H9 (cell line): ENCODE results near the gene SLC16A11. TPM values are rescaled to one million over a fixed set of nuclear protein-coding genes. Genes with fewer than 3 reads are reported as not detected.

Experiments used
- DNase-seq: peaks from one replicate; pipeline ENCODE4 v3.0.0-alpha.2; 2017
- H2AFZ ChIP-seq: one replicate; pipeline ENCODE4 v1.6.1; 2013; ENCODE audit warnings: mild to moderate bottlenecking, low read length, control low read depth, moderate library complexity
- H2AK5ac ChIP-seq: 2 replicates; pipeline ENCODE4 v1.6.1; 2013; ENCODE audit warnings: low read length, control low read depth, mixed read lengths; ENCODE audit not compliant: insufficient read length
- H2BK120ac ChIP-seq: one replicate; pipeline ENCODE4 v1.6.1; 2013; ENCODE audit warnings: low read depth, mild to moderate bottlenecking, low read length, control low read depth, inconsistent platforms; ENCODE audit not compliant: poor library complexity, severe bottlenecking
- H2BK12ac ChIP-seq: 2 replicates; pipeline ENCODE4 v1.6.1; 2013; ENCODE audit warnings: low read length, control low read depth, mixed read lengths, low read depth; ENCODE audit not compliant: insufficient read length
- H2BK15ac ChIP-seq: 2 replicates; pipeline ENCODE4 v1.6.1; 2013; ENCODE audit warnings: low read depth, low read length, control low read depth
- H2BK20ac ChIP-seq: one replicate; pipeline ENCODE4 v1.6.1; 2013; ENCODE audit warnings: low read depth, mild to moderate bottlenecking, low read length, control low read depth, inconsistent platforms; ENCODE audit not compliant: poor library complexity, severe bottlenecking
- H2BK5ac ChIP-seq: 2 replicates; pipeline ENCODE4 v1.6.1; 2013; ENCODE audit warnings: low read length, control low read depth, mixed read lengths; ENCODE audit not compliant: insufficient read length
- H3K14ac ChIP-seq: 2 replicates; pipeline ENCODE4 v1.6.1; 2013; ENCODE audit warnings: low read length, control low read depth; ENCODE audit not compliant: insufficient read depth
- H3K18ac ChIP-seq: 2 replicates; pipeline ENCODE4 v1.6.1; 2013; ENCODE audit warnings: low read depth, mild to moderate bottlenecking, mixed read lengths, low read length, control low read depth; ENCODE audit not compliant: insufficient read length
- H3K23ac ChIP-seq: 2 replicates; pipeline ENCODE4 v1.6.1; 2013; ENCODE audit warnings: low read length, control low read depth, mixed read lengths, low read depth; ENCODE audit not compliant: insufficient read length
- H3K23me2 ChIP-seq: 2 replicates; pipeline ENCODE4 v1.6.1; 2013; ENCODE audit warnings: low read depth, mild to moderate bottlenecking, mixed read lengths, low read length, control low read depth; ENCODE audit not compliant: insufficient read length, poor library complexity, severe bottlenecking
- H3K27ac ChIP-seq: 2 replicates; pipeline ENCODE4 v1.5.1; 2013; ENCODE audit warnings: low read length, control low read depth, mixed read lengths, low read depth; ENCODE audit not compliant: insufficient read length
- H3K27me3 ChIP-seq: 2 replicates; pipeline ENCODE4 v1.6.1; 2013; ENCODE audit warnings: low read length, control low read depth, inconsistent platforms; ENCODE audit not compliant: insufficient read depth
- H3K4ac ChIP-seq: 2 replicates; pipeline ENCODE4 v1.6.1; 2013; ENCODE audit warnings: low read depth, mild to moderate bottlenecking, control low read depth, inconsistent platforms, low read length, moderate library complexity
- H3K4me1 ChIP-seq: 2 replicates; pipeline ENCODE4 v1.6.1; 2013; ENCODE audit warnings: low read length, control low read depth, inconsistent platforms; ENCODE audit not compliant: insufficient read depth
- H3K4me2 ChIP-seq: 2 replicates; pipeline ENCODE4 v1.6.1; 2013; ENCODE audit warnings: low read length, control low read depth, mixed read lengths; ENCODE audit not compliant: insufficient read length, insufficient read depth
- H3K56ac ChIP-seq: 2 replicates; pipeline ENCODE4 v1.6.1; 2013; ENCODE audit warnings: low read depth, mild to moderate bottlenecking, mixed read lengths, low read length, control low read depth; ENCODE audit not compliant: insufficient read length
- H3K79me1 ChIP-seq: 2 replicates; pipeline ENCODE4 v1.6.1; 2013; ENCODE audit warnings: low read depth, mild to moderate bottlenecking, moderate library complexity, low read length, control low read depth, inconsistent platforms; ENCODE audit not compliant: insufficient read depth, poor library complexity, severe bottlenecking
- H3K79me2 ChIP-seq: 2 replicates; pipeline ENCODE4 v1.6.1; 2013; ENCODE audit warnings: low read length, control low read depth, inconsistent platforms; ENCODE audit not compliant: insufficient read depth
- H3K9ac ChIP-seq: 2 replicates; pipeline ENCODE4 v1.6.1; 2013; ENCODE audit warnings: low read length, control low read depth, mixed read lengths; ENCODE audit not compliant: insufficient read length; ENCODE audit errors: extremely low read depth
- H3K9me3 ChIP-seq: one replicate; pipeline ENCODE4 v1.6.1; 2013; ENCODE audit warnings: low read depth, low read length, inconsistent platforms; ENCODE audit not compliant: control insufficient read depth
- H3T11ph ChIP-seq: one replicate; pipeline ENCODE4 v1.6.1; 2013; ENCODE audit warnings: mild to moderate bottlenecking, low read length, control low read depth, inconsistent platforms
- H4K20me1 ChIP-seq: one replicate; pipeline ENCODE4 v1.6.1; 2013; ENCODE audit not compliant: control insufficient read depth, insufficient read length, insufficient read depth
- H4K5ac ChIP-seq: 2 replicates; pipeline ENCODE4 v1.6.1; 2013; ENCODE audit warnings: low read depth, mild to moderate bottlenecking, mixed read lengths, low read length, control low read depth; ENCODE audit not compliant: insufficient read length
- H4K8ac ChIP-seq: replicated peaks from 2 replicates; pipeline ENCODE4 v1.6.1; 2013; ENCODE audit warnings: low read length, control low read depth, mixed read lengths, low read depth; ENCODE audit not compliant: insufficient read length
- H4K91ac ChIP-seq: 2 replicates; pipeline ENCODE4 v1.6.1; 2013; ENCODE audit warnings: low read depth, mild to moderate bottlenecking, moderate library complexity, mixed read lengths, low read length, control low read depth; ENCODE audit not compliant: insufficient read length
- H3K27ac Mint-ChIP-seq, 3 experiments: 2 replicates in 2 of 3; 3 replicates in 1 of 3; pipeline ENCODE4 v1.8.0; 2020 to 2021; ENCODE audit warnings: mixed read lengths in 3 of 3, mild to moderate bottlenecking in 1 of 3, moderate library complexity in 1 of 3
- H3K27me3 Mint-ChIP-seq: 2 replicates; pipeline ENCODE4 v1.8.0; 2021; ENCODE audit warnings: low read depth, mild to moderate bottlenecking, moderate library complexity, mixed read lengths
- H3K36me3 Mint-ChIP-seq, 3 experiments: 2 replicates in 2 of 3; 3 replicates in 1 of 3; pipeline ENCODE4 v1.8.0; 2020 to 2021; ENCODE audit warnings: low read depth in 3 of 3, mixed read lengths in 3 of 3; ENCODE audit not compliant: insufficient read depth in 1 of 3
- H3K4me1 Mint-ChIP-seq, 2 experiments: 2 replicates each; pipeline ENCODE4 v1.8.0; 2020; ENCODE audit warnings: mixed read lengths in 2 of 2
- H3K4me3 Mint-ChIP-seq, 2 experiments: 2 replicates in 1 of 2; 3 replicates in 1 of 2; pipeline ENCODE4 v1.8.0; 2020 to 2021; ENCODE audit warnings: mild to moderate bottlenecking in 2 of 2, mixed read lengths in 2 of 2, moderate library complexity in 1 of 2
- H3K9me3 Mint-ChIP-seq, 2 experiments: 2 replicates in 1 of 2; 3 replicates in 1 of 2; pipeline ENCODE4 v1.8.0; 2020; ENCODE audit warnings: mild to moderate bottlenecking in 2 of 2, mixed read lengths in 2 of 2, moderate library complexity in 1 of 2
- CTCF ChIP-seq: fragments of 200-600 bp; sonication (generic); conservative IDR thresholded peaks from 3 replicates; pipeline ENCODE4 v1.8.0; 2021; ENCODE audit warnings: antibody characterized with exemption, mild to moderate bottlenecking
- WGBS: extraction: QIAGEN DNeasy Blood & Tissue Kit; methylation state at CpG from one replicate; pipeline ENCODE4 v1.1.7; 2013; ENCODE audit warnings: missing lambda C conversion rate, low lambda C conversion rate, mixed read lengths; ENCODE audit not compliant: insufficient read length; ENCODE audit errors: extremely low coverage; 5-methylcytosine and 5-hydroxymethylcytosine counted together
- total RNA-seq: library from RNA; stranded (reverse); gene quantifications from 2 replicates; pipeline ENCODE4 v1.2.1, GENCODE V29; 2021

The SLC16A11 gene
- total RNA-seq, 1 experiment from 2014 or later: 0.13 TPM

GRCh38 chr17:7078711-7079110 lies 34.8 kb upstream of the SLC16A11 start:
- Histone ChIP-seq H3K14ac (no peak overlapping the region), H3K4me2 (no peak overlapping the region), H3K79me2 (no peaks in the 10 kb centered on the region), H2BK12ac (no peak overlapping the region), H3K4me1 (no peaks in the 10 kb centered on the region), H2AK5ac (no peak overlapping the region), H3K23ac (no peak overlapping the region), H4K8ac (no peak overlapping the region), H3K18ac (no peak overlapping the region), H3T11ph (no peak overlapping the region), H3K27me3 (no peaks in the 10 kb centered on the region; the same call in 1 of the 2 replicates), H2BK20ac (no peak overlapping the region), H2BK120ac (no peak overlapping the region), H4K91ac (no peak overlapping the region), H2BK5ac (no peak overlapping the region), H2AFZ (no peak overlapping the region), H4K5ac (no peak overlapping the region), H3K23me2 (no peaks in the 10 kb centered on the region), H3K9me3 (no peaks in the 10 kb centered on the region), H3K79me1 (no peaks in the 10 kb centered on the region), H4K20me1 (no peaks in the 10 kb centered on the region), H3K9ac (no peak overlapping the region), H2BK15ac (no peak overlapping the region), H3K27ac (no peak overlapping the region), H3K4ac (no peak overlapping the region), H3K56ac (no peak overlapping the region)
- 100% methylated on average over 4 of the region's 10 CpGs for WGBS
- H3K4me1 Mint-ChIP-seq: no peaks in the 10 kb centered on the region
- no peak for DNase-seq
- TF ChIP-seq CTCF: no peak
- peaks cover 20% of the 10 kb centered on the region for H3K27me3 Mint-ChIP-seq
- peaks cover 0 to 6% of the 10 kb centered on the region in 2 experiments; a peak in 1 of 5 replicates for H3K9me3 Mint-ChIP-seq
- H3K27ac Mint-ChIP-seq: no peak overlapping the region; a peak in 1 of 7 replicates
- no peaks in the 10 kb centered on the region for H3K36me3 Mint-ChIP-seq
- H3K4me3 Mint-ChIP-seq: no peak overlapping the region; a peak in 1 of 5 replicates
